ENCODE data around the gene SOCS6.
"Not testable (repeated sequence)": the region's sequence is repeated elsewhere in the genome, so short reads cannot be mapped to it uniquely, and the experiment has no call there.

The SOCS6 gene

DNA sequence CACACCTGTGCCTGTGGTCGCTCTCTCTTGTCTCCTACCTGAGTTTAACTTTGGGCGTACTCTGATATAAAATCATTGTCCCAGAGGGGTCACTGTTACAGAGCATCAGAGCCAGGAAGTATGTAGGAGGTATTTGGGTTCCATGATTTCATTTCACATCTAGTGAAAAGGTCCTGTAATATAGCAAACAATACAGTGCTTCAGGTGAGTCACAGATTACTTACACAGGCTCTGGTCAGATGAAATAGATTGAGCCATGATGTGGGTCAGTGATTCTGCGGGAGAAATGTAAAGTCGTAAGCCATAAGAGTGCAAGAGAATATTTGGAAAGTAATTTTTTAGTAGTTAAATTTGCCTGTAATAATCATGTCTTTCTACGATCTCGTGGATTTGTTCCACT lies 70.2 kb downstream of the SOCS6 start:
- Mint-ChIP-seq H3K9me3 (no peaks in the 10 kb centered on the region), H3K27me3 (no peaks in the 10 kb centered on the region), H3K4me1 (no peaks in the 10 kb centered on the region), H3K27ac (ENCODE audit: low read depth) (no peak overlapping the region), H3K36me3 (ENCODE audit: insufficient read depth) (peaks cover 2% of the 10 kb centered on the region), H3K4me3 (no peak overlapping the region)
- no peak for DNase-seq (ENCODE audit: low spot score in 2 of 2)
- ATAC-seq (replicated peaks; ENCODE audit: extremely low read depth, poor library complexity, severe bottlenecking) = no peak

DNA sequence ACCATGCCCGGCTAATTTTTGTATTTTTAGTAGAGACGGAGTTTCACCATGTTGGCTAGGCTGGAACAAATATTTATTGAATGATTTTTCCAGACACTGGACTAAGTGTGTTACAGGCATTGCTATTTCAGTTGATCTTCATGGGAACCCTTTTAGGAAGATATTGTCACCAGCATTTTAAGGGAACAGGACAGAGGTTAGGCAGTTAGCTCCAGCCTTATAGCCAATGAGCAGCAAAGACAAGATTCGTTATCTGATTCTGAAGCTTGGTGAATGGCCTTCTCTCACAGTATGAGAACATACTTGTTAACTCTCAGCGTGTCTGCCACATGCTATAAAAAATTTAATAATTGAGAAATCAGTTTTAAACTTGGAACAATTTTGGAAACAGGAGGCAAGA lies 73.4 kb downstream of the SOCS6 start:
- Mint-ChIP-seq H3K27ac (ENCODE audit: low read depth) (no peak overlapping the region), H3K9me3 (no peaks in the 10 kb centered on the region), H3K4me1 (no peaks in the 10 kb centered on the region), H3K27me3 (no peaks in the 10 kb centered on the region), H3K36me3 (ENCODE audit: insufficient read depth) (peaks cover 2% of the 10 kb centered on the region), H3K4me3 (no peak overlapping the region)
- no peak for ATAC-seq (replicated peaks; ENCODE audit: extremely low read depth, poor library complexity, severe bottlenecking)
- DNase-seq (ENCODE audit: low spot score in 2 of 2) = no peak

- no peaks in the 10 kb centered on the region for H3K36me3 Mint-ChIP-seq (ENCODE audit: insufficient read depth)
- ATAC-seq (replicated peaks; ENCODE audit: extremely low read depth, poor library complexity, severe bottlenecking) (no peak), DNase-seq (ENCODE audit: low spot score in 2 of 2) (no peak)
- peaks cover 4% of the 10 kb centered on the region for H3K27me3 Mint-ChIP-seq
- no peaks in the 10 kb centered on the region for H3K9me3 Mint-ChIP-seq
- H3K4me1 Mint-ChIP-seq = no peaks in the 10 kb centered on the region
- no peak overlapping the region for H3K27ac Mint-ChIP-seq (ENCODE audit: low read depth)
- no peak overlapping the region for H3K4me3 Mint-ChIP-seq
Measured at GRCh38 chr18:70363861-70364260, 75.0 kb downstream of the SOCS6 start.

GRCh38 chr18:70365361-70365760 lies 76.5 kb downstream of the SOCS6 start:
- H3K9me3 Mint-ChIP-seq = no peaks in the 10 kb centered on the region

GRCh38 chr18:70366174-70366573 lies 77.3 kb downstream of the SOCS6 start:
- Mint-ChIP-seq H3K27ac (ENCODE audit: low read depth) (no peak overlapping the region), H3K4me1 (no peaks in the 10 kb centered on the region), H3K36me3 (ENCODE audit: insufficient read depth) (no peaks in the 10 kb centered on the region), H3K27me3 (peaks cover 14% of the 10 kb centered on the region), H3K4me3 (no peak overlapping the region), H3K9me3 (no peaks in the 10 kb centered on the region)
- ATAC-seq (replicated peaks; ENCODE audit: extremely low read depth, poor library complexity, severe bottlenecking) = no peak
- no peak for DNase-seq (ENCODE audit: low spot score in 2 of 2)

More at GRCh38 chr18:70365361-70365760, 76.5 kb downstream of the SOCS6 start:
- no peak overlapping the region for H3K27ac Mint-ChIP-seq (ENCODE audit: low read depth)
- H3K36me3 Mint-ChIP-seq (ENCODE audit: insufficient read depth) = no peaks in the 10 kb centered on the region
- H3K27me3 Mint-ChIP-seq = peaks cover 13% of the 10 kb centered on the region
- DNase-seq (ENCODE audit: low spot score in 2 of 2) (no peak), ATAC-seq (replicated peaks; ENCODE audit: extremely low read depth, poor library complexity, severe bottlenecking) (no peak)
- no peaks in the 10 kb centered on the region for H3K4me1 Mint-ChIP-seq
- no peak overlapping the region for H3K4me3 Mint-ChIP-seq

DNA sequence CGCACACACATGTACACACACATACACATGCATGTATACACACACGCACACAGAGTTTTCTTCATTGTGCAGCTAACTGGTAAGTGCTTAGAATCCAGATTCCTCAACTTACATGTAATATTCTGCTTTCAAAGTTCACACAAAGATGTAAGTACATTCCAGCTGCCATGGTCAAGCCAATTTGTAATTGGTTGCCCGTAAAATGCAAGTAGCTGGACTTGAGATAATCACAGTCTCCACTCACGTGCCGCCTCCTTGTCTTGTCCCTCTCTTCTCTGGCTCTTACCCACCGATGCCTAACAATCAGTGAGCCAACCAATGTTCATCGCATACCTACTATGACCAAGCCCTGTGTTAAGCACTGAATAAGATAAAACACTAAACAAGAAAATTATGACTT lies 77.8 kb downstream of the SOCS6 start:
- ATAC-seq (replicated peaks; ENCODE audit: extremely low read depth, poor library complexity, severe bottlenecking) (no peak), DNase-seq (ENCODE audit: low spot score in 2 of 2) (no peak)
- H3K4me1 Mint-ChIP-seq = no peaks in the 10 kb centered on the region
- no peaks in the 10 kb centered on the region for H3K36me3 Mint-ChIP-seq (ENCODE audit: insufficient read depth)
- no peak overlapping the region for H3K4me3 Mint-ChIP-seq
- H3K27ac Mint-ChIP-seq (ENCODE audit: low read depth) = no peak overlapping the region
- no peaks in the 10 kb centered on the region for H3K9me3 Mint-ChIP-seq
- H3K27me3 Mint-ChIP-seq = peaks cover 19% of the 10 kb centered on the region

- H3K36me3 Mint-ChIP-seq (ENCODE audit: insufficient read depth); H3K9me3 Mint-ChIP-seq; DNase-seq (ENCODE audit: low spot score in 2 of 2); H3K27ac Mint-ChIP-seq (ENCODE audit: low read depth); H3K4me3 Mint-ChIP-seq; H3K4me1 Mint-ChIP-seq; ATAC-seq (replicated peaks; ENCODE audit: extremely low read depth, poor library complexity, severe bottlenecking): not testable (repeated sequence)
- peaks cover 21% of the 10 kb centered on the region for H3K27me3 Mint-ChIP-seq
Measured at GRCh38 chr18:70367344-70367743, 78.5 kb downstream of the SOCS6 start.

GRCh38 chr18:70368903-70369302 lies 80.1 kb downstream of the SOCS6 start:
- Mint-ChIP-seq H3K4me3 (no peak overlapping the region), H3K27ac (ENCODE audit: low read depth) (no peak overlapping the region), H3K9me3 (no peaks in the 10 kb centered on the region), H3K4me1 (no peaks in the 10 kb centered on the region), H3K27me3 (peaks cover 21% of the 10 kb centered on the region), H3K36me3 (ENCODE audit: insufficient read depth) (no peaks in the 10 kb centered on the region)
- no peak for ATAC-seq (replicated peaks; ENCODE audit: extremely low read depth, poor library complexity, severe bottlenecking)
- no peak for DNase-seq (ENCODE audit: low spot score in 2 of 2)

GRCh38 chr18:70370762-70371733 lies 82.2 kb downstream of the SOCS6 start:
- H3K36me3 Mint-ChIP-seq (ENCODE audit: insufficient read depth) = no peaks in the 10 kb centered on the region
- no peaks in the 10 kb centered on the region for H3K9me3 Mint-ChIP-seq
- no peak overlapping the region for H3K27ac Mint-ChIP-seq (ENCODE audit: low read depth)
- no peak overlapping the region for H3K4me3 Mint-ChIP-seq
- no peak for DNase-seq (ENCODE audit: low spot score in 2 of 2)
- peaks cover 21% of the 10 kb centered on the region for H3K27me3 Mint-ChIP-seq
- H3K4me1 Mint-ChIP-seq = no peaks in the 10 kb centered on the region
- ATAC-seq (replicated peaks; ENCODE audit: extremely low read depth, poor library complexity, severe bottlenecking) = no peak

GRCh38 chr18:70371908-70372307 lies 83.1 kb downstream of the SOCS6 start:
- no peaks in the 10 kb centered on the region for H3K4me1 Mint-ChIP-seq

GRCh38 chr18:70372450-70373041 lies 83.7 kb downstream of the SOCS6 start:
- no peak overlapping the region for H3K4me3 Mint-ChIP-seq
- H3K27me3 Mint-ChIP-seq = peaks cover 21% of the 10 kb centered on the region
- H3K27ac Mint-ChIP-seq (ENCODE audit: low read depth) = no peak overlapping the region
- H3K4me1 Mint-ChIP-seq = no peaks in the 10 kb centered on the region
- ATAC-seq (replicated peaks; ENCODE audit: extremely low read depth, poor library complexity, severe bottlenecking) = no peak
- no peak for DNase-seq (ENCODE audit: low spot score in 2 of 2)
- H3K9me3 Mint-ChIP-seq = no peaks in the 10 kb centered on the region
- H3K36me3 Mint-ChIP-seq (ENCODE audit: insufficient read depth) = no peaks in the 10 kb centered on the region

More at GRCh38 chr18:70371908-70372307, 83.1 kb downstream of the SOCS6 start:
- peaks cover 21% of the 10 kb centered on the region for H3K27me3 Mint-ChIP-seq
- H3K27ac Mint-ChIP-seq (ENCODE audit: low read depth) = no peak overlapping the region
- no peak for DNase-seq (ENCODE audit: low spot score in 2 of 2)
- H3K9me3 Mint-ChIP-seq = no peaks in the 10 kb centered on the region
- ATAC-seq (replicated peaks; ENCODE audit: extremely low read depth, poor library complexity, severe bottlenecking) = no peak
- no peaks in the 10 kb centered on the region for H3K36me3 Mint-ChIP-seq (ENCODE audit: insufficient read depth)
- no peak overlapping the region for H3K4me3 Mint-ChIP-seq

DNA sequence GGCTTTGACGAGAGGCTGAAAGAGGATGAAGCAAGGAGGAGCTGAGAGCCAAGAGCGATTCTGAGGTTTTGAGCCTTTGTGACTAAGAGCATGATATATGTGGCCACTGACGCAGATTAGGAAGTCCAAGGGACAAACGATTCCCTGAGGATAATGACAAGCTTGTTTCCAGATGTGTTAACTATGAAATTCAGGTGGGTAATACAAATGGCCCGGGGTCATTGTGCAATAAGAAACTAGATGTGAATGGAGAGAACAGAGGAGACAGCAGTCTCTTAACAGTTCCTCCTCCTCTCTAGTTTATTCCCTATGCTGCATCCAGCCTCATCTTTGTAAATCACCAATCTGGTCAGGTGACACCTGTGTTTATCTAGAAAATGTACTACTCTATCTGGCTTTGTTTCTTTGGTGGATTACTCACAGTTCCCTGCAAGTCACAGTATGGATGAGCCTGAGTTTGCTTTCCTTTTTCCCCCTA lies 84.2 kb downstream of the SOCS6 start:
- ATAC-seq (replicated peaks; ENCODE audit: extremely low read depth, poor library complexity, severe bottlenecking) = no peak
- Mint-ChIP-seq H3K27ac (ENCODE audit: low read depth) (no peak overlapping the region), H3K4me3 (no peak overlapping the region), H3K27me3 (peaks cover 21% of the 10 kb centered on the region), H3K4me1 (no peaks in the 10 kb centered on the region), H3K36me3 (ENCODE audit: insufficient read depth) (no peaks in the 10 kb centered on the region), H3K9me3 (no peaks in the 10 kb centered on the region)
- DNase-seq (ENCODE audit: low spot score in 2 of 2) = no peak

DNA sequence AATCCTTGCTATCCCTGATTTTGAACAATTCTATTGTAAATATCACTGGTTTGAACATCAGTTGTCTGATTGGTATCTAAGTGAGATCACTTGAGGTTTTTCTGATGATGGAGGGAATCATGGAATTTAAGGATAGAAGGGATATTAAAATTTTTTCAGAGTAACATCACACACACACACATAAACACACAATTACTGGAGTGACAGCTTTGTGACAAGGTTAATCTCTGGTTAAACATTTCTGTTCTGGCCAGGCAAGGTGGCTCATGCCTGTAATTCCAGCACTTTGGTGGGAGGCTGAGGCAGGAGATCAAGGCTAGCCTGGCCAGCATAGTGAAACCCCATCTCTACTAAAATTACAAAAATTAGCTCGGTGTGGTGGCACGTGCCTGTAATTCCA lies 85.3 kb downstream of the SOCS6 start:
- H3K27ac Mint-ChIP-seq (ENCODE audit: low read depth) = no peak overlapping the region
- H3K9me3 Mint-ChIP-seq = no peaks in the 10 kb centered on the region
- peaks cover 15% of the 10 kb centered on the region for H3K27me3 Mint-ChIP-seq
- no peak for DNase-seq (ENCODE audit: low spot score in 2 of 2)
- no peak overlapping the region for H3K4me3 Mint-ChIP-seq
- no peaks in the 10 kb centered on the region for H3K4me1 Mint-ChIP-seq
- ATAC-seq (replicated peaks; ENCODE audit: extremely low read depth, poor library complexity, severe bottlenecking) = no peak
- no peaks in the 10 kb centered on the region for H3K36me3 Mint-ChIP-seq (ENCODE audit: insufficient read depth)
